A673 (cell line): ENCODE results near the gene TM4SF4. TPM values are rescaled to one million over a fixed set of nuclear protein-coding genes. Genes with fewer than 3 reads are reported as not detected.

Experiments
- BruUV-seq: library from RNA; stranded (reverse); fragments of 400-500 nt; replicated peaks from 2 replicates; lab custom pipeline; 2021; lab: Mats Ljungman, UMichigan
- CTCF ChIA-PET: fragments of 300-600 bp; sonication (Branson Sonifier 250); formaldehyde crosslinking; loops from one replicate; lab custom pipeline; 2022; ENCODE audit warnings: antibody characterized with exemption; lab: Charles Lee
- POLR2A ChIA-PET: fragments of 300-600 bp; sonication (Branson Sonifier 250); formaldehyde crosslinking; loops from one replicate; lab custom pipeline; 2022; ENCODE audit warnings: antibody characterized with exemption; ENCODE audit not compliant: low non-redundant PET; lab: Charles Lee
- DNase-seq: peaks from one replicate; pipeline ENCODE4 v3.0.0-alpha.2; 2015; ENCODE audit warnings: low spot score
- H3K27ac ChIP-seq: fragments of 200-600 bp; sonication (generic); 2 replicates; pipeline ENCODE4 v1.5.1; 2016; ENCODE audit warnings: mixed run types, low read depth, mild to moderate bottlenecking, mixed read lengths, antibody characterized with exemption, low read length; ENCODE audit not compliant: poor library complexity, severe bottlenecking
- H3K27me3 ChIP-seq: fragments of 200-600 bp; sonication (generic); replicated peaks from 2 replicates; pipeline ENCODE4 v1.6.1; 2017; ENCODE audit warnings: mixed run types, low read depth, mild to moderate bottlenecking, mixed read lengths, antibody characterized with exemption, low read length; ENCODE audit not compliant: insufficient read depth, poor library complexity
- H3K36me3 ChIP-seq: fragments of 200-600 bp; sonication (generic); 2 replicates; pipeline ENCODE4 v1.6.1; 2016; ENCODE audit warnings: mixed run types, mild to moderate bottlenecking, mixed read lengths, antibody characterized with exemption, low read length; ENCODE audit not compliant: insufficient read depth, poor library complexity, severe bottlenecking
- H3K4me1 ChIP-seq: fragments of 200-600 bp; sonication (generic); 2 replicates; pipeline ENCODE4 v1.6.1; 2017; ENCODE audit warnings: mixed run types, mild to moderate bottlenecking, mixed read lengths, antibody characterized with exemption, low read length; ENCODE audit not compliant: insufficient read depth, poor library complexity, severe bottlenecking
- H3K4me3 ChIP-seq: fragments of 200-600 bp; sonication (generic); 2 replicates; pipeline ENCODE4 v1.5.1; 2016; ENCODE audit warnings: low read depth, mixed run types, mild to moderate bottlenecking, mixed read lengths, low read length; ENCODE audit not compliant: poor library complexity, severe bottlenecking
- H3K9me3 ChIP-seq: fragments of 200-600 bp; sonication (generic); 2 replicates; pipeline ENCODE4 v1.6.1; 2016; ENCODE audit warnings: mixed run types, low read depth, mild to moderate bottlenecking, mixed read lengths, antibody characterized with exemption, low read length; ENCODE audit not compliant: poor library complexity, severe bottlenecking
- EZH2 ChIP-seq: fragments of 200-600 bp; sonication (generic); IDR thresholded peaks from 2 replicates; pipeline ENCODE4 v1.6.1; 2017; ENCODE audit warnings: borderline replicate concordance, low read depth, mild to moderate bottlenecking, mixed read lengths, antibody characterized with exemption, low read length; ENCODE audit not compliant: poor library complexity, severe bottlenecking
- intact Hi-C: fragments of 100-400 bp; cut with micrococcal nuclease; formaldehyde crosslinking; loops from one replicate; pipeline ENCODE4 v1.10.0; 2022; ENCODE audit not compliant: unreplicated experiment
- total RNA-seq: library from RNA; stranded (reverse); gene quantifications from 2 replicates; pipeline ENCODE4 v1.2.3, GENCODE V29; 2021
- TF ChIP-seq, protein P1 (sequence below): fragments of 300-800, 200-600 bp; sonication (generic); conservative IDR thresholded peaks from 2 replicates; pipeline ENCODE4 v1.5.1; 2017; ENCODE audit warnings: low read depth, mild to moderate bottlenecking, antibody characterized with exemption, low read length, moderate library complexity, mixed read lengths

Gene TM4SF4
- total RNA-seq, 1 experiment from 2014 or later, result not detected

GRCh38 chr3:149536429-149536828 is 61.9 kb downstream of the TM4SF4 start:
- no peaks in the 10 kb centered on the region for H3K9me3 ChIP-seq
- peaks cover 47% of the 10 kb centered on the region for H3K4me1 ChIP-seq
- H3K36me3 ChIP-seq, result no peaks in the 10 kb centered on the region
- H3K4me3 ChIP-seq, result no peak overlapping the region
- CTCF ChIA-PET, result no interaction called here
- intact Hi-C loops, result no loop called here
- no TSS peak for BruUV-seq
- no peak for DNase-seq
- POLR2A ChIA-PET, result no interaction called here
- TF ChIP-seq EZH2, result no peak
- TF ChIP-seq, protein P1, sequence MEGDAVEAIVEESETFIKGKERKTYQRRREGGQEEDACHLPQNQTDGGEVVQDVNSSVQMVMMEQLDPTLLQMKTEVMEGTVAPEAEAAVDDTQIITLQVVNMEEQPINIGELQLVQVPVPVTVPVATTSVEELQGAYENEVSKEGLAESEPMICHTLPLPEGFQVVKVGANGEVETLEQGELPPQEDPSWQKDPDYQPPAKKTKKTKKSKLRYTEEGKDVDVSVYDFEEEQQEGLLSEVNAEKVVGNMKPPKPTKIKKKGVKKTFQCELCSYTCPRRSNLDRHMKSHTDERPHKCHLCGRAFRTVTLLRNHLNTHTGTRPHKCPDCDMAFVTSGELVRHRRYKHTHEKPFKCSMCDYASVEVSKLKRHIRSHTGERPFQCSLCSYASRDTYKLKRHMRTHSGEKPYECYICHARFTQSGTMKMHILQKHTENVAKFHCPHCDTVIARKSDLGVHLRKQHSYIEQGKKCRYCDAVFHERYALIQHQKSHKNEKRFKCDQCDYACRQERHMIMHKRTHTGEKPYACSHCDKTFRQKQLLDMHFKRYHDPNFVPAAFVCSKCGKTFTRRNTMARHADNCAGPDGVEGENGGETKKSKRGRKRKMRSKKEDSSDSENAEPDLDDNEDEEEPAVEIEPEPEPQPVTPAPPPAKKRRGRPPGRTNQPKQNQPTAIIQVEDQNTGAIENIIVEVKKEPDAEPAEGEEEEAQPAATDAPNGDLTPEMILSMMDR, result no peak
- no peaks in the 10 kb centered on the region for H3K27me3 ChIP-seq
- no peak overlapping the region for H3K27ac ChIP-seq

GRCh38 chr3:149538371-149538770 is 63.9 kb downstream of the TM4SF4 start:
- intact Hi-C loops, result no loop called here
- no peaks in the 10 kb centered on the region for H3K27me3 ChIP-seq
- H3K27ac ChIP-seq, result no peak overlapping the region
- peaks cover 57% of the 10 kb centered on the region for H3K4me1 ChIP-seq
- no TSS peak for BruUV-seq
- TF ChIP-seq, protein P1, result no peak
- CTCF ChIA-PET, result no interaction called here
- H3K36me3 ChIP-seq, result peaks cover 7% of the 10 kb centered on the region
- no peaks in the 10 kb centered on the region for H3K9me3 ChIP-seq
- POLR2A ChIA-PET, result no interaction called here
- H3K4me3 ChIP-seq, result no peak overlapping the region
- no peak for DNase-seq

- H3K9me3 ChIP-seq, result no peaks in the 10 kb centered on the region
- ChIA-PET CTCF (no interaction called here), POLR2A (no interaction called here)
- TF ChIP-seq, protein P1, result no peak
- TF ChIP-seq EZH2, result no peak
- H3K4me1 ChIP-seq, result peaks cover 41% of the 10 kb centered on the region
- H3K27ac ChIP-seq, result no peak overlapping the region
- DNase-seq, result no peak
- H3K36me3 ChIP-seq, result peaks cover 7% of the 10 kb centered on the region
- intact Hi-C loops, result no loop called here
- no TSS peak for BruUV-seq
- no peak overlapping the region for H3K4me3 ChIP-seq
- no peaks in the 10 kb centered on the region for H3K27me3 ChIP-seq
These were observed 66.6 kb downstream of the TM4SF4 start for GRCh38 chr3:149541091-149541491.
